ENCODE results near the gene PALLD.

The PALLD gene

GRCh38 chr4:168647646-168648375, 151.0 kb downstream of the PALLD start:
- DNase-seq (ENCODE audit: low read depth), result no peak

GRCh38 chr4:168648494-168648893, 151.6 kb downstream of the PALLD start:
- no peak for DNase-seq (ENCODE audit: low read depth)

- no peak for DNase-seq (ENCODE audit: low read depth)
These were observed 152.1 kb downstream of the PALLD start for GRCh38 chr4:168648929-168649328.

DNA sequence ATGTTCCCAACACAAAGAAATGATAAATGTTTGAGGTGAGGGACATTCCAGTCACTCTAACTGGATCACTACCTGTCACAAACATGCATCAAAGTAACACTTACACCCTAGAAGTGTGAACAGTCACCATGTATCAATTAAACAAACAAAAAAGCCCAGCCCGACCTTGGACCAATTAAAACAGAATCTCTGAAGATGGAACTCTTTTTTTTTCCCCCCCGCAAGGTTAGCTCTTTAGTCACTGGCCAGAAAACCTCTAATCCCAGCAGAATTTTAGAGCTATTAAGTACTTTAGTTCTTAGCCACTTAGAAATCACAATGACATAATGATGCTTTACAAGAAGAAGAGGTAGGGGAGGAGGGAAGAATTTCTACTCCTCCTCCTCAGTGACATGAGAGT, 154.5 kb downstream of the PALLD start:
- no peak for DNase-seq (ENCODE audit: low read depth)

- no peak for DNase-seq (ENCODE audit: low read depth)
These were observed 155.0 kb downstream of the PALLD start for GRCh38 chr4:168651864-168652263.

GRCh38 chr4:168652755-168653154, 155.9 kb downstream of the PALLD start:
- no peak for DNase-seq (ENCODE audit: low read depth)

DNA sequence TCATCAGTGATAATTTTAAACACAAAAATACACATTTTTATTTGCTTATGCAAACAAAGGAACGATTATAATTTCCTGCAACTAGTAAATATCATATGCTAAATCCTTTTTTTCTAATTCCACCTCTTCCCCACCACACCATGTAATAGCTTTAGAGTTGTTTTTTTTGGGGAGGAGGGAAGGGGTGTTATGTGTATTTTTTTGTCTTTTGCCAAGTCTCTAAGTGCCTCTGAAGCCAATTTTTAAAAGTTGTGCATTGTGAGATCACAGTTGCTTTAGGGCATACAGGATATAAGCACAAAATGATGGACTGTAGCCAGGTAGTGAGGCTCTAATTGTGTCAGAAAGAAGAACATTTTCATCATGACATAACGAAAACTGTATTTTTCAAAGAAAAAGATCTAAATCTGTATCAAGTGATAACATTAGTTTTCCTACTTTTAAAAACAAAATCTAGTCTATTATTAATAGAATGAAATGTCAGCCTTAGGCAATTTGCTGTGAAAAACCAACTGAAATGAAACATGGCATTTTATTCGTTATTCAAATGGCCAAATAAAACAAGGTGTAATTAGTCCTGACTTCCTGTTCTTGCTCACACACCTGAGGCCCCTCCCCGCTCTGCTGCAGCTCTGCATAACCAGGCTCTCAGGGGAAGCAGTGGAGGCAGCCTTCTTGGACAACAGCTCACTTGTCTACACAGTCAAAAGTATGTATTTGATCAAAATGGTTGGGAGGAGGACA, 157.4 kb downstream of the PALLD start:
- no peak for DNase-seq (ENCODE audit: low read depth)

DNA sequence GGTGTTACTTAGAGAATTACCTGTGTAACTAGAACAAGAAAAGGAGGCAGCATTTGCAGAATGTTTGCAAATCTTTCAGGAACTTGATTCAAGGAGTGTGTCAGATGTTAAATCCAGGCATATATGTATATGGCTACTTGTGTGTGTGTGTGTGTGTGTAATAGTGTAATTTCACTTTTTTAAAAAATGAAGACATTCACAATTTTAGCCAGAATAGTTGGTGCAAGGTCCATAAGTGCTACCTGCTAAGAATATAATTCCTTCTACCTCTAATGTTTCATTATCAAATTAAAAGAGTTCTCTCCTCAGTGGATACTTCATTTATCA, 158.0 kb downstream of the PALLD start:
- no peak for DNase-seq (ENCODE audit: low read depth)

DNA sequence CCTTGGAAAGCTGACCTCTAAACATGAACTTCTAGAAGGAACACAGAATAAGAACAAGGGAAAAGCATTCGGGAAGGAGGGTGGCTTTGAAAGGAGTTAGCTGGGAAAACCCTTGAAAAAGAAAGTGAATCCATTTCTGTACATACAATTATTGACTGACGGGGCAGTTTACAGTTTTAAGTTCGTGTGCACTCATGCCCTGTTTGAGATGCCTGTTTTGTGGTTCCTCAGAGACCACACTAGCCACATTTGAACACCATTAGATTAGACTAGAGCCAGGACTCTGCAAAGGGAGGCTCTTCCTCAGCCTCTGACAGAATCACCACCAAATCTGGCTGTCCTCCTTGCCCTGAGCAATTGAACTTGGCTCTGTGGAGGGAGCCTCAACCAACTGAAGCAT, 158.3 kb downstream of the PALLD start:
- DNase-seq (ENCODE audit: low read depth), result no peak

DNA sequence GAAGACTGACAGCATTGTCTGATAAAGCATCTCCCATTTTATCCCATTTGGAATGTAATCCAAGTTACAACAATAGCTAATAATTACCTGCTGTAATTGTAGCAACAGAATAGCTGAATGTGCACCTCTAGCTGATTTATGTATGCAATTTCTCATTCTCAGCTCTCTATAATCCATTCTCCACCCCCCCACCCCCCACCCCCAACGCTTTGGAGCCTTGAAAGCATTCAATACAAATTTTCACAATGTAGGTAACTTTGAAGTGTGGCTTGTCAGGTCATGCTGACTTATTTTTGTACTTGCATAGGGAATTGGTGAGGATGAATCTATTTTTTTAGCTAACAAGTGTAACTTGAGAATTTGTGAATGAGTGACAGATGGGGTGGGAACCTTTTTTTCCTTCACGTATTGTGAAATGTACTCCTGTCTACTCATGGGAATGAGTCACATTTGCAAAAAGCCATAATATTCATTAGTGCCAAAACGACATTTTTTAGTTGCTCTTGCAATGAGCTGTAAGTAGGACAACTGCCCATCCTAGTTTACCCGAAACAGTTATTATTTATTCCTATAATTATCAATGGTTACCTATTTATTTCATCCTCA, 159.3 kb downstream of the PALLD start:
- DNase-seq (ENCODE audit: low read depth), result no peak

DNA sequence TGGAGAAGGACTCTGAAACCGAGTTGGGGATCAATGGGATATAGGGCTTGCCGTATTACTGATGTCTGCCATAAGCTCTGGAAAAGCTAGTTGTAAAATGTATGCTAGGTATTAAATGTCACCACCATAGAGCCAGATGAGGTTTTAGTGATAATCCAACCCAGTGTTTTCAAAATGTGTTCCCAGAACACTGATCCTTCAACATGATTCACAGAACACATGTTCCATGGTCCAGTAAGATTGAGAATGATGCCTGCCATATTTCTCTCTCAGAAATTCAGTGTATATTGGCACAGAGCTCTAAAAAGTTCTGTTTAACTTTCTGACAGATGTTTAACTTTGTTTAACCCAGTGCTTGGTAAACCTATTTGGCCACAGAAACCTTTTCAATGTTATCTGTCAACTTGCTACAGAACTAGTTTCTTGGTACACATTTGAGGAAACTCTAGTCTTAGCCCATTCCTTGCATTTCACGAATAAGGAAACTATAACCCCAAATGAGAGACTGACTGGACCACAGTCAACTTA, 160.2 kb downstream of the PALLD start:
- no peak for DNase-seq (ENCODE audit: low read depth)

- no peak for DNase-seq (ENCODE audit: low read depth)
These were observed 161.9 kb downstream of the PALLD start for GRCh38 chr4:168658751-168659150.

DNA sequence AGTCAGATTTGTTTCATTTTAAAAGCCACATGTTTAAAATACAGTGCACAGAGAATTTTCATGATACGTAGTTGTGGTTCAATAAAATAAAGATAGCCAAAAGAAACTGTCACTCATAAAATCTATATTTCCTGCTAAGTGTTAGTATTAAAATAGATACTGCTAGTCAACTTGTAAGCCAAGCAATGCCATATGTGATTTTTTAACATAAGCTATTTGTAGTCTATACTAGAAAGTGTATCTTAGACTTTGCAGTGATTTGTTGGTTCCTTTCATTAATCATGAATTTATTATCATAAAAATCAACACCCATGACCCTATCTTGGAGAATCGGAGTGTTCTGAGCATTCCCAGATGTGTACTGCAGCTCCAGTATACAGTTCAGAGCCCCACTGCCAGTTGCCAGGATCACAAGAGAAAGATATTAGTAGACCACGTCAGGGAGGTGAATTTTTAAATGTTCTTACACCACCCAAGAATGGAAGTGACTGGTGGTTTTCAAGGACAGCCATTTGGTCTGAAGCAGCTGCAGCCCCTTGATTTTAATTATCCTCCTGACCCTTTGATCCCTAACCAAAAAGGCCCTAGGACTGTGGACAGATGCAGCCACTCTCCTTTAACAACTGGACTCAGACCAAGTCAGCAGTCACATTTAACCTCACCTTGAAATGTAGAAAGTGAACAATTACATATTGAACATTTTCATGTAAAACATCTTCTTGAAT, 163.1 kb downstream of the PALLD start:
- DNase-seq (ENCODE audit: low read depth), result no peak

- no peak for DNase-seq (ENCODE audit: low read depth)
These were observed 165.6 kb downstream of the PALLD start for GRCh38 chr4:168662297-168662984.

DNA sequence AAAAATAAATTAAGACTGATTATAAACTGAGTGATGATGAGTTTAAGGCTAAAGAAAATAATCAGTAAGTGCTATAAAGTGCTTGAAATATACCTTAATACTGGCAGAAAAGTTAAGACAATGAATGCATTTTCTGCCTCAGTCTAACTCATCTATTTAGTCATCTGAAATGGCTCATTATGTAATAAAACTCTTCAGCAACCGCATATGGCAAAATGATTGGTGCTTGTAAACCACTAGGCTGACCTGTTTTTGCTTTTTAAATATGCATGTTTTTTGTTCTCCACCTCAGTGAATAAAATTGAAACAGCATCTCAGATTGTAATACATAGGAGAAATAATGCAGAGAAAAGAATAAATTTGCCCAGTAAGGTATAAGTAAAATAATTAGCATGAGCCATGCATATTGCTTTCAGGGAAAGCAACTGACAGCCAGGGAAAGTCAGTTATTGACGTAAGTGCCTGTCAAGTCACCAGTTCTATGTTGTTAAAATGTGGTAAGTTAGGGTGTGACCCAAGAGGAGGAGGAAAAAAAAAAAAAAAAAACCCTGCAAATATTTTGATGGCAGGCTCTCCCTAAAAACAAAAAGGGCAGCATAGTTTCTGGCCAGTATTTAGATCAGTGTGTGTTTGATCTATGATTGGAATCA, 167.5 kb downstream of the PALLD start:
- DNase-seq (ENCODE audit: low read depth), result no peak

- peak; percentile 12 for DNase-seq (ENCODE audit: low read depth)
These were observed 169.7 kb downstream of the PALLD start for GRCh38 chr4:168666531-168666930.

DNA sequence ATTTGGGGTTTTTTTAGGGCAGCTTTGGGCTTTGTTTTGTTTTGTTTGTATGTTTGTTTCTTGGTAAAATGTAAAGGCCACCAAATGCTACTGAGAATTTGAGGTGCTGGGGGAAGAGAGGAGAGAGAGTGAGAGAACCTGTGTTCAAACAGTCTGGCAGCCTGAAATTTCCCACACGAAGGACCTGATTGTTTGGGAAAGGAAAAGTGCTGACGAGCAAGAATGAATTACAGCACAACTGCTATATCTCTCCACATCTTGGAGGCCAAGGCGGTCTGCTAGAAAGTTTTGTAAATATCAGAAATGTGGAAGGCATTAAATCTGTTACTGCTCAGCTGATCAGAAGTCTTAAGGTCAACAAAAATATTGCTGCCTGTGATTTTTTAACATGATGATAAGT, 170.5 kb downstream of the PALLD start:
- DNase-seq (ENCODE audit: low read depth), result no peak

GRCh38 chr4:168667921-168668320, 171.1 kb downstream of the PALLD start:
- DNase-seq (ENCODE audit: low read depth), result no peak

DNA sequence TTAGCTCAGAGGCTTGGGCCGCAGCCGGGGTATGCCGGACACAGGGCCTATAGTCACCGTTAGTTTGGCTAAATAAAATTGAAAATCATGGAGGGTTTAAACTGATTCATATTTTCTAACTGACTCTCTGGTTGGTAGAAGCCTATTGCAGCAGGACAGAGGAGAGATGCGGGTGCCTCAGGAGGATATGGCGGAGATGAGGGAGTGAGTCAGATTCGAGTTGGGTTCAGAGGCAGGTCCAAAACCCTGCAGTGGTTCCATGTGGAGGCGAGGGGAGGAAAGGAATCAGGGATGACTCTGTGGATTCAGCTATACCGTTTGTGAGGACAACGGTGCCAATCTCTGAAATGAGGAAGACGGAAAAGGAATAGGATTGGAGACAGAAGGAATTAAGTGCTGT, 176.6 kb downstream of the PALLD start:
- DNase-seq (ENCODE audit: low read depth), result no peak

DNA sequence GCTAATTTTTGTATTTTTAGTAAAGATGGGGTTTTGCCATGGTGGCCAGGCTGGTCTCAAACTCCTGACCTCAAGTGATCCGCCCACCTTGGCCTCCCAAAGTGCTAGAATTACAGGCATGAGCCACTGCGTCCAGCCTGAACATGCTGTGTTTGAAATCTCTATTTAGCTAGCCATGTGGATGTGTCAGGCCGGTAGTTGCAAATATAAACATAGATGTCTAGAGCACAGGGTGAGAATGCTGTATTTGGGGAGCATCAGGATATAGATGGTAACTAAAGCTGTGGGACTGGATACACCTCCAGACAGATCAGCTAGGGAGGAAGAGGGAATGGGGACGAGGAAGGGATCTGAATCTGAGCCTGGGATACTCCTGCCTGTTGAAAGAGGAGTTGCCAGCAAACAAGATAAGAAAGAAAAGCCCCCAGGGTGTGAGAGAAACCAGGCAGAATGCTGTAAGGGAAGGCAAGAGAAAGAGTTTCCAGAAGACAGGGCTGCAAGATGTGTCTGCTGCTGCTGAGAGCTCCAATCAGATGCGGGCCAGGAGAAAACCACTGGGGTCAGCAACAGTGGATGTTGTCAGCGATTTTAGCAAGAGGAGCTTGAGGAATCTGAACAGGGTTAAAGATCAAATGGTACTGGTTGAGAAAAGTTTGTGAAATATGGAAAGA, 177.4 kb downstream of the PALLD start:
- no peak for DNase-seq (ENCODE audit: low read depth)

DNA sequence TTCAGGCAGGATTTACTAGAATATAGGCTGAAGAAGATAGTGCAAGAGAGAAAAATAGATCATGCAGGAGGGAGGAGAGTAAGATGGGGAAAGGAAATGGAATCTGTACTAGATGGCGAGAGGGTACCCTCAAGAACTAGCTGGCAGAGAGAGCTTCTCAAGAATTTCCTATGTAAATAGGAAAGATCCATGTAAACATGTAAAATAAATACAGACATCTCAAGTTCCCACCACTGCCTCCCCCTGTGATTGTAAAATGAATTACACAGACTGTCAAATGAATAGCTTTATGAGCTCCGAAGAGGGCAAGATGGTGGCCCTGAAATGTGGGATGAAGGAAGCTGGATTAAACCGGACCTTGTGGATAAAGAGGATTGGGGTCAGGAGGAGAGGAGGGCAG, 178.0 kb downstream of the PALLD start:
- no peak for DNase-seq (ENCODE audit: low read depth)

All from HS-27A (cell line).